ENCODE measurements around the gene SLC2A2. TPM values are rescaled to one million over a fixed set of nuclear protein-coding genes. Genes with fewer than 3 reads are reported as not detected.

The SLC2A2 gene
- polyA plus RNA-seq (not detected in 3 replicates), polyA minus RNA-seq (not detected in 3 replicates)
- polyA plus RNA-seq (2011; ENCODE audit: low read depth) = not detected
- not detected in 2 replicates for polyA plus RNA-seq (2011; cell fraction: cytosol; rRNA removed)
- not detected in 2 replicates for polyA plus RNA-seq (2011; cell fraction: nucleus; rRNA removed)
- not detected in 2 replicates for polyA plus RNA-seq (2012; ENCODE audit: low replicate concordance)
- polyA minus RNA-seq (2011; cell fraction: cytosol; rRNA and poly(A)+ RNA removed) = not detected
- not detected in 2 replicates for polyA minus RNA-seq (2011; cell fraction: nucleus; rRNA and poly(A)+ RNA removed)

GRCh38 chr3:171026597-171027293 is at the start of gene SLC2A2:
Gene SLC2A2 (minus strand): TSS chr3:171026720. CDS start chr3:171026670, 50 bp downstream.
- Histone ChIP-seq H3K9ac (ENCODE audit: control insufficient read depth, extremely low read depth, insufficient read depth, low read length) (no peak within 1 kb of the TSS), H2AFZ (ENCODE audit: control insufficient read depth, low read length) (no peak within 1 kb of the TSS), H3K27ac (ENCODE audit: control insufficient read depth, insufficient read depth, low read length) (no peak within 1 kb of the TSS), H3K4me1 (ENCODE audit: control insufficient read depth, extremely low read depth, insufficient read depth, low read length) (peaks cover 21% of the 10 kb centered on the region), H3K9me1 (ENCODE audit: control insufficient read depth, extremely low read depth, insufficient read depth, low read length) (no peaks in the 10 kb centered on the region), H3K27me3 (ENCODE audit: control insufficient read depth, extremely low read depth, insufficient read depth, low read length) (no peaks in the 10 kb centered on the region), H4K20me1 (ENCODE audit: control insufficient read depth, extremely low read depth, insufficient read depth, low read length) (no peaks in the 10 kb centered on the region), H3K4me3 (ENCODE audit: control insufficient read depth in 2 of 3, extremely low read depth in 1 of 3, insufficient read depth in 2 of 3, low read depth in 1 of 3, low read length in 3 of 3) (no peak within 1 kb of the TSS), H3K36me3 (ENCODE audit: control insufficient read depth in 2 of 2, extremely low read depth in 1 of 2, insufficient read depth in 2 of 2, low read length in 2 of 2) (no peaks in the 10 kb centered on the region), H3K4me2 (ENCODE audit: control insufficient read depth, extremely low read depth, insufficient read depth, low read depth, low read length) (no peak within 1 kb of the TSS), H3K79me2 (ENCODE audit: control insufficient read depth, insufficient read depth, low read length) (no peaks in the 10 kb centered on the region), H3K9me3 (ENCODE audit: control insufficient read depth, low read depth, low read length) (no peaks in the 10 kb centered on the region)
- DNase-seq (ENCODE audit: low read depth, low spot score) = no peak
- dilution Hi-C loops (cut with MboI; ENCODE audit: extremely low pct_ligation_motif_present, low sequenced_read_pairs) = no loop called here
- TF ChIP-seq CTCF (optimal IDR thresholded peaks at IDR 0.05 in 1 of 3, IDR thresholded peaks at IDR 0.05 in 1 of 3, conservative IDR thresholded peaks at IDR 0.05 in 1 of 3; ENCODE audit: extremely low read depth in 1 of 3, insufficient read depth in 2 of 3, low read length in 3 of 3) (no peak), EZH2 (IDR thresholded peaks at IDR 0.05; ENCODE audit: low read length) (no peak)
- FAIRE-seq = no peak

- Histone ChIP-seq H3K4me2 (ENCODE audit: control insufficient read depth, extremely low read depth, insufficient read depth, low read depth, low read length) (no peak overlapping the region), H3K27ac (ENCODE audit: control insufficient read depth, insufficient read depth, low read length) (no peak overlapping the region), H3K36me3 (ENCODE audit: control insufficient read depth in 2 of 2, extremely low read depth in 1 of 2, insufficient read depth in 2 of 2, low read length in 2 of 2) (peaks cover 0 to 4% of the 10 kb centered on the region in 2 experiments), H2AFZ (ENCODE audit: control insufficient read depth, low read length) (no peak overlapping the region), H3K4me1 (ENCODE audit: control insufficient read depth, extremely low read depth, insufficient read depth, low read length) (no peaks in the 10 kb centered on the region), H3K9me3 (ENCODE audit: control insufficient read depth, low read depth, low read length) (no peaks in the 10 kb centered on the region), H3K79me2 (ENCODE audit: control insufficient read depth, insufficient read depth, low read length) (no peaks in the 10 kb centered on the region), H3K9me1 (ENCODE audit: control insufficient read depth, extremely low read depth, insufficient read depth, low read length) (no peaks in the 10 kb centered on the region), H3K27me3 (ENCODE audit: control insufficient read depth, extremely low read depth, insufficient read depth, low read length) (no peaks in the 10 kb centered on the region), H3K4me3 (ENCODE audit: control insufficient read depth in 2 of 3, extremely low read depth in 1 of 3, insufficient read depth in 2 of 3, low read depth in 1 of 3, low read length in 3 of 3) (no peak overlapping the region), H3K9ac (ENCODE audit: control insufficient read depth, extremely low read depth, insufficient read depth, low read length) (no peak overlapping the region), H4K20me1 (ENCODE audit: control insufficient read depth, extremely low read depth, insufficient read depth, low read length) (no peaks in the 10 kb centered on the region)
- TF ChIP-seq CTCF (optimal IDR thresholded peaks at IDR 0.05 in 1 of 3, IDR thresholded peaks at IDR 0.05 in 1 of 3, conservative IDR thresholded peaks at IDR 0.05 in 1 of 3; ENCODE audit: extremely low read depth in 1 of 3, insufficient read depth in 2 of 3, low read length in 3 of 3) = no peak
- no peak for TF ChIP-seq EZH2 (IDR thresholded peaks at IDR 0.05; ENCODE audit: low read length)
- dilution Hi-C loops (cut with MboI; ENCODE audit: extremely low pct_ligation_motif_present, low sequenced_read_pairs) = no loop called here
- DNase-seq (ENCODE audit: low read depth, low spot score) = no peak
- no peak for FAIRE-seq
Measured at GRCh38 chr3:171072432-171072831, 45.9 kb upstream of the SLC2A2 start.

Data from keratinocyte (primary cell).